Stimulated activated CD8-positive, alpha-beta memory T cell treated with anti-CD3 and anti-CD28 coated beads, Interleukin-15, amount 100 ng/mL, for 48 hours (primary cell): ENCODE measurements around the gene ST8SIA6.
"Not testable (repeated sequence)": the region's sequence is repeated elsewhere in the genome, so short reads cannot be mapped to it uniquely, and the experiment has no call there.

Experiments used
- DNase-seq, 2 donors: peaks; one replicate each; pipeline ENCODE4 v3.0.0-alpha.2; 2020; ENCODE audit warnings: low read depth in 2 of 2

Gene ST8SIA6

GRCh38 chr10:17426263-17426750 lies 28.1 kb downstream of the ST8SIA6 start:
- DNase-seq: no peak

GRCh38 chr10:17425584-17426262 lies 28.7 kb downstream of the ST8SIA6 start:
- DNase-seq: no peak

- no peak for DNase-seq
Measured at GRCh38 chr10:17423632-17424186, 30.7 kb downstream of the ST8SIA6 start.

- no peak for DNase-seq
Measured at GRCh38 chr10:17422931-17423330, 31.5 kb downstream of the ST8SIA6 start.

- DNase-seq: no peak
Measured at GRCh38 chr10:17418249-17418648, 36.1 kb downstream of the ST8SIA6 start.

GRCh38 chr10:17416442-17417211 lies 37.8 kb downstream of the ST8SIA6 start:
- DNase-seq: no peak

- no peak for DNase-seq
Measured at GRCh38 chr10:17415046-17415658, 39.2 kb downstream of the ST8SIA6 start.

- DNase-seq: no peak
Measured at GRCh38 chr10:17414484-17414883, 39.9 kb downstream of the ST8SIA6 start.

GRCh38 chr10:17413876-17414275 lies 40.5 kb downstream of the ST8SIA6 start:
- DNase-seq: no peak

GRCh38 chr10:17412323-17412722 lies 42.1 kb downstream of the ST8SIA6 start:
- no peak for DNase-seq

- no peak for DNase-seq
Measured at GRCh38 chr10:17410907-17411306, 43.5 kb downstream of the ST8SIA6 start.

GRCh38 chr10:17409170-17409733 lies 45.1 kb downstream of the ST8SIA6 start:
- DNase-seq: no peak

- DNase-seq: no peak
Measured at GRCh38 chr10:17407047-17407446, 47.3 kb downstream of the ST8SIA6 start.

GRCh38 chr10:17406036-17406834 lies 48.2 kb downstream of the ST8SIA6 start:
- no peak for DNase-seq

- DNase-seq: no peak
Measured at GRCh38 chr10:17403161-17403560, 51.2 kb downstream of the ST8SIA6 start.

GRCh38 chr10:17402040-17402439 lies 52.4 kb downstream of the ST8SIA6 start:
- DNase-seq: not testable (repeated sequence)

- no peak for DNase-seq
Measured at GRCh38 chr10:17396004-17396403, 58.4 kb downstream of the ST8SIA6 start.

- peak; percentile 16 to 28 for DNase-seq
Measured at GRCh38 chr10:17394854-17395253, 59.5 kb downstream of the ST8SIA6 start.

- no peak for DNase-seq
Measured at GRCh38 chr10:17387861-17388503, 66.4 kb downstream of the ST8SIA6 start.

GRCh38 chr10:17386616-17387075 lies 67.7 kb downstream of the ST8SIA6 start:
- no peak for DNase-seq

GRCh38 chr10:17386021-17386420 lies 68.4 kb downstream of the ST8SIA6 start:
- no peak for DNase-seq
